Measurements from ENCODE around the gene GARIN1A. TPM values are rescaled to one million over a fixed set of nuclear protein-coding genes. Genes with fewer than 3 reads are reported as not detected.

The GARIN1A gene
- total and polyA plus RNA-seq, 8 donors, result 0.50 to 1.8 (median 1.1) TPM; not detected in 1

GRCh38 chr7:128666200-128666599, 5.9 kb upstream of the GARIN1A start:
- H3K4me3 ChIP-seq, result no peak overlapping the region
- no peaks in the 10 kb centered on the region for H3K4me1 ChIP-seq
- H3K9me3 ChIP-seq, result peaks cover 0 to 15% (median 8%) of the 10 kb centered on the region in 4 donors
- peak in 1 of 2 donors; percentile 16 for DNase-seq
- no peaks in the 10 kb centered on the region for H3K27me3 ChIP-seq
- TF ChIP-seq, protein P1, sequence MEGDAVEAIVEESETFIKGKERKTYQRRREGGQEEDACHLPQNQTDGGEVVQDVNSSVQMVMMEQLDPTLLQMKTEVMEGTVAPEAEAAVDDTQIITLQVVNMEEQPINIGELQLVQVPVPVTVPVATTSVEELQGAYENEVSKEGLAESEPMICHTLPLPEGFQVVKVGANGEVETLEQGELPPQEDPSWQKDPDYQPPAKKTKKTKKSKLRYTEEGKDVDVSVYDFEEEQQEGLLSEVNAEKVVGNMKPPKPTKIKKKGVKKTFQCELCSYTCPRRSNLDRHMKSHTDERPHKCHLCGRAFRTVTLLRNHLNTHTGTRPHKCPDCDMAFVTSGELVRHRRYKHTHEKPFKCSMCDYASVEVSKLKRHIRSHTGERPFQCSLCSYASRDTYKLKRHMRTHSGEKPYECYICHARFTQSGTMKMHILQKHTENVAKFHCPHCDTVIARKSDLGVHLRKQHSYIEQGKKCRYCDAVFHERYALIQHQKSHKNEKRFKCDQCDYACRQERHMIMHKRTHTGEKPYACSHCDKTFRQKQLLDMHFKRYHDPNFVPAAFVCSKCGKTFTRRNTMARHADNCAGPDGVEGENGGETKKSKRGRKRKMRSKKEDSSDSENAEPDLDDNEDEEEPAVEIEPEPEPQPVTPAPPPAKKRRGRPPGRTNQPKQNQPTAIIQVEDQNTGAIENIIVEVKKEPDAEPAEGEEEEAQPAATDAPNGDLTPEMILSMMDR (IDR thresholded peaks at IDR 0.05), result no peak
- no peak for TF ChIP-seq POLR2AphosphoS5 (IDR thresholded peaks at IDR 0.05)
- no peak for TF ChIP-seq EP300 (IDR thresholded peaks at IDR 0.05)
- no peak overlapping the region for H3K27ac ChIP-seq
- 75 to 88% (median 81%) methylated on average over 3 to 8 of the region's 8 CpGs for WGBS, 5 donors
- intact Hi-C loops (cut with DNase I; ENCODE audit: low total_unique reads), result no loop called here
- H3K36me3 ChIP-seq, result peaks cover 0 to 6% (median 0%) of the 10 kb centered on the region in 4 donors

DNA sequence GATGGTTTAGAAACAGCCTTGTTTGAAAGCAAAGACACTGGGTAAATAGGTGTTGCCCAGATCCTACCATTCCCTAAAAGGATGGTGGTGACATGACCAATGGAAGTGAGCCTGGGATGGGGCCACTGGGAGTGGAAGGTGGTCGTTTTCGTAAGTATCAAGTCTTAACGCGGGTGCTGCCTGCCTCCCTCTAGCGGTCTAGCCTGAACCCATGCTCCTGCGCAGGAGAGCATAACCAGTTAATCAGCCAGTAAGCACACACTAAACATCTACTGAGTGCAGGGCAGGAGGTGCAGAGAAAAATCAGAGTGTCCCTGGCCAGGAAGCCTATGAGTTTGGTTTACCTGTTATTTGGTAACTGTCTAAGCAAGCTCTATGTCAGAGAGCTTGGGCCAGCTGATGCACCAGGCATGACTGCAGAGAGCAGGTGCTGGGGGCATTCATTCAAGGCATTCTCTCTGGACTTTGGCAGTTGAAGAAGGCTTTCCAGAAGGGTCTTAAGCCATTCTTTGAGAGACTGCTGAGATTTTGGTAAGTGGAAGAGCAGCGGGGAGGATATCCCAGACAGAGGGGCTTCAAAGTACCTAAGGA, 930 bp downstream of the GARIN1A start:
- Histone ChIP-seq H3K4me3 (no peak overlapping the region), H3K36me3 (no peaks in the 10 kb centered on the region), H3K27ac (no peak overlapping the region), H3K4me1 (peaks cover 0 to 10% (median 3%) of the 10 kb centered on the region in 4 donors), H3K27me3 (no peaks in the 10 kb centered on the region), H3K9me3 (no peaks in the 10 kb centered on the region)
- intact Hi-C loops (cut with DNase I; ENCODE audit: low total_unique reads), result no loop called here
- WGBS, 5 donors, result 13 to 25% (median 17%) methylated on average over 7 of the region's 7 CpGs
- peak in 1 of 2 donors; percentile 53 for DNase-seq
- TF ChIP-seq POLR2AphosphoS5 (IDR thresholded peaks at IDR 0.05), result no peak
- TF ChIP-seq, protein P1 (IDR thresholded peaks at IDR 0.05), result peak in 5 of 7 experiments; percentile 6 to 50 (median 21)

- Histone ChIP-seq H3K4me1 (peaks cover 0 to 10% (median 3%) of the 10 kb centered on the region in 4 donors), H3K27me3 (no peaks in the 10 kb centered on the region), H3K9me3 (no peaks in the 10 kb centered on the region), H3K36me3 (no peaks in the 10 kb centered on the region), H3K27ac (no peak overlapping the region), H3K4me3 (no peak overlapping the region)
- TF ChIP-seq POLR2AphosphoS5 (IDR thresholded peaks at IDR 0.05) (no peak), POLR2A (IDR thresholded peaks at IDR 0.05) (no peak), EP300 (IDR thresholded peaks at IDR 0.05) (no peak)
- TF ChIP-seq, protein P1 (IDR thresholded peaks at IDR 0.05), result no peak
- intact Hi-C loops (cut with DNase I; ENCODE audit: low total_unique reads), result no loop called here
- 68 to 91% (median 89%) methylated on average over 6 of the region's 6 CpGs for WGBS, 5 donors
- no peak for DNase-seq
These were observed 1.5 kb downstream of the GARIN1A start for GRCh38 chr7:128673571-128673970.

GRCh38 chr7:128676665-128677064, 4.6 kb downstream of the GARIN1A start:
- H3K4me3 ChIP-seq, result no peak overlapping the region
- intact Hi-C loops (cut with DNase I; ENCODE audit: low total_unique reads), result no loop called here
- TF ChIP-seq POLR2A (IDR thresholded peaks at IDR 0.05), result no peak
- no peak for TF ChIP-seq POLR2AphosphoS5 (IDR thresholded peaks at IDR 0.05)
- TF ChIP-seq EP300 (IDR thresholded peaks at IDR 0.05), result no peak
- TF ChIP-seq, protein P1 (IDR thresholded peaks at IDR 0.05), result no peak
- H3K27me3 ChIP-seq, result no peaks in the 10 kb centered on the region
- 79 to 85% (median 82%) methylated on average over 4 of the region's 4 CpGs for WGBS, 5 donors
- H3K27ac ChIP-seq, result no peak overlapping the region
- peaks cover 0 to 10% (median 3%) of the 10 kb centered on the region in 4 donors for H3K4me1 ChIP-seq
- no peak for DNase-seq
- peaks cover 0 to 11% (median 0%) of the 10 kb centered on the region in 4 donors for H3K36me3 ChIP-seq
- H3K9me3 ChIP-seq, result no peaks in the 10 kb centered on the region

Data from stomach (tissue), 9 donors.